Pancreas (tissue), 10 donors: ENCODE measurements around the gene NRIP2. TPM values are rescaled to one million over a fixed set of nuclear protein-coding genes. Genes with fewer than 3 reads are reported as not detected.

Experiments
- ATAC-seq, 4 donors: fragments of 200-7000 bp; cut with Tn5 transposase; one replicate each; pipeline versions ENCODE4 v1.8.0 to v1.9.1; 2020; ENCODE audit warnings: mild to moderate bottlenecking in 4 of 4, moderate library complexity in 4 of 4
- DNase-seq, 6 donors: peaks; one replicate each; pipeline ENCODE4 v3.0.0-alpha.2; 2020
- FAIRE-seq: peaks from 2 replicates; lab custom pipeline; 2012; peaks lifted over from hg19 to GRCh38; lab: Jason Lieb, UNC
- H3K27ac ChIP-seq, 4 donors: fragments of 200-600 bp; sonication (generic); 1 replicate in 3 of 4; 2 replicates in 1 of 4; pipeline versions ENCODE4 v1.5.0 to v1.8.0; 2020
- H3K27me3 ChIP-seq, 4 donors: fragments of 200-600 bp; one replicate each; pipeline ENCODE4 v1.8.0; 2021
- H3K36me3 ChIP-seq, 3 donors: fragments of 200-600 bp; sonication (generic) in 1 of 3; one replicate each; pipeline versions ENCODE4 v1.5.0 to v1.8.0; 2020 to 2021
- H3K4me1 ChIP-seq, 3 donors: fragments of 200-600 bp; one replicate each; pipeline ENCODE4 v1.8.0; 2021
- H3K4me3 ChIP-seq, 4 donors: fragments of 200-600 bp; sonication (generic) in 2 of 4; one replicate each; pipeline versions ENCODE4 v1.5.0 to v1.8.0; 2020 to 2021
- H3K9me3 ChIP-seq, 4 donors: fragments of 200-600 bp; one replicate each; pipeline ENCODE4 v1.8.0; 2021
- CTCF ChIP-seq, 4 donors: fragments of 200-600 bp; sonication (generic) in 3 of 4; IDR thresholded peaks; one replicate each; pipeline versions ENCODE4 v1.5.0 to v1.8.0; 2021; ENCODE audit warnings: antibody characterized with exemption in 4 of 4
- WGBS, 2 donors: extraction: QIAGEN DNeasy Blood & Tissue Kit; methylation state at CpG; one replicate each; pipeline ENCODE4 v1.1.7; 2013; 5-methylcytosine and 5-hydroxymethylcytosine counted together
- intact Hi-C, 3 donors: fragments of 100-400 bp; cut with DNase I; formaldehyde crosslinking; loops; one replicate each; pipeline versions ENCODE4 v1.11.1 to v1.14.2; 2022
- polyA plus RNA-seq, 2 donors: library from polyadenylated mRNA; stranded (reverse); fragments of 200-250 nt; gene quantifications; one replicate each; pipeline ENCODE4 v1.2.3, GENCODE V29; 2013
- total RNA-seq, 6 donors: library from RNA; stranded (reverse); fragmentation: NEBNext Ultra II Directional in 4 of 6; extraction: Animal tissue kit (Norgen Biotek cat#: 25700) in 4 of 6; gene quantifications; one replicate each; pipeline versions ENCODE4 v1.2.1 to v1.2.4, GENCODE V29; 2021 to 2023
- donor health status: healthy with polysubstance abuse.
- donor health status: DM: no; HTN: no; CAD: no; lungs with moderate emphysema.
- donor health status: DM: no; HTN: no; CAD: no.
- donor health status: control.
- donor health status: control.
- donor health status: Bipolar disorder and iron deficiency.
- donor health status: DM: yes; HTN: yes; CAD: no.
- donor health status: DM: no; HTN: no; CAD: no.
- donor health status: DM: no; HTN: no; CAD: no.
- donor health status: DM: yes; HTN: yes; CAD: no.

The NRIP2 gene
- total and polyA plus RNA-seq, 8 donors, result 0.13 to 1.2 (median 0.56) TPM

GRCh38 chr12:2794191-2794735 lies 40.6 kb downstream of the NRIP2 start:
- peak; percentile 39 to 61 (median 59) for ATAC-seq
- TF ChIP-seq CTCF (IDR thresholded peaks at IDR 0.05), result no peak
- peak overlapping the region; percentile 16 to 94 (median 71) for H3K4me3 ChIP-seq
- no peaks in the 10 kb centered on the region for H3K9me3 ChIP-seq
- intact Hi-C loops, result no loop called here
- H3K27ac ChIP-seq, result peak overlapping the region in 3 of 4 donors; percentile 63 to 92 (median 79)
- peaks cover 15 to 17% (median 15%) of the 10 kb centered on the region in 3 donors for H3K4me1 ChIP-seq
- WGBS, 2 donors, result 9 to 14% methylated on average over 48 to 49 of the region's 49 CpGs
- DNase-seq, result peak in 2 of 6 donors; percentile 77 to 79
- H3K36me3 ChIP-seq, result peaks cover 0 to 13% (median 10%) of the 10 kb centered on the region in 3 donors
- no peak for FAIRE-seq
- no peaks in the 10 kb centered on the region for H3K27me3 ChIP-seq

- no peak for FAIRE-seq
- WGBS, 2 donors, result 94% methylated on average over 21 of the region's 21 CpGs
- no peak overlapping the region for H3K4me3 ChIP-seq
Measured at GRCh38 chr12:2793561-2793960, 41.3 kb downstream of the NRIP2 start.

GRCh38 chr12:2792671-2793500 lies 41.9 kb downstream of the NRIP2 start:
- intact Hi-C loops, result no loop called here
- no peak for DNase-seq
- H3K36me3 ChIP-seq, result no peaks in the 10 kb centered on the region
- no peaks in the 10 kb centered on the region for H3K9me3 ChIP-seq
- no peak for TF ChIP-seq CTCF (IDR thresholded peaks at IDR 0.05)
- no peak for ATAC-seq
- peaks cover 14% of the 10 kb centered on the region in 3 donors for H3K4me1 ChIP-seq
- no peak for FAIRE-seq
- no peak overlapping the region for H3K27ac ChIP-seq
- H3K4me3 ChIP-seq, result no peak overlapping the region
- H3K27me3 ChIP-seq, result no peaks in the 10 kb centered on the region
- 74 to 79% methylated on average over 25 of the region's 25 CpGs for WGBS, 2 donors

More at GRCh38 chr12:2793561-2793960, 41.3 kb downstream of the NRIP2 start:
- Histone ChIP-seq H3K4me1 (peaks cover 15 to 17% (median 15%) of the 10 kb centered on the region in 3 donors), H3K27me3 (no peaks in the 10 kb centered on the region), H3K9me3 (no peaks in the 10 kb centered on the region), H3K27ac (no peak overlapping the region), H3K36me3 (peaks cover 0 to 6% (median 3%) of the 10 kb centered on the region in 3 donors)
- no peak for DNase-seq
- intact Hi-C loops, result no loop called here
- no peak for ATAC-seq
- no peak for TF ChIP-seq CTCF (IDR thresholded peaks at IDR 0.05)

GRCh38 chr12:2791089-2791488 lies 43.7 kb downstream of the NRIP2 start:
- no peak overlapping the region for H3K4me3 ChIP-seq
- H3K36me3 ChIP-seq, result no peaks in the 10 kb centered on the region
- TF ChIP-seq CTCF (IDR thresholded peaks at IDR 0.05), result no peak
- no peak for FAIRE-seq
- WGBS, 2 donors, result 76 to 80% methylated on average over 6 of the region's 6 CpGs
- H3K27me3 ChIP-seq, result no peaks in the 10 kb centered on the region
- intact Hi-C loops, result no loop called here
- H3K9me3 ChIP-seq, result no peaks in the 10 kb centered on the region
- no peak overlapping the region for H3K27ac ChIP-seq
- ATAC-seq, result no peak
- no peak for DNase-seq
- H3K4me1 ChIP-seq, result no peaks in the 10 kb centered on the region
